Measurements from ENCODE around the gene TMEM255B.

Gene TMEM255B

DNA sequence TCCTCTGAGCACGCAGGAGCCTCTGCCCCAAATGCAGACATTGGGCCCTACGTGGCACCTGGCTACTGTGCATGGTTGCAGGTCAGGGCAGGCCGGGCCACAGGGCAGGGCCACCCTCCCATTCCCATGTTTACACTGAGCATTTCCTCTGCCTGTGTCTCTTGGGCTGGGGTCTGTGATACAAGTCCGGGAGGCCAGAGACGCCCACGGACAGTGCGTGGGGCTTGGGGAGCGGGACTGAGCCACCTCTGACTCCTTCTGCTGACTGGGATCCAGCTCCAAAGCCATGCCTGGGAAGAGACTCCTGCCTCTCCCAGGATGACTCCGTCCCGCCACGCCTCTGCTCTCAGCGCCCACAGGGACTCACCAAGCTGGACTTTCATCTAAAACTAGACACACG lies 86.0 kb downstream of the TMEM255B start:
- no peak for DNase-seq (ENCODE audit: low read depth in 2 of 3, low spot score in 1 of 3)

DNA sequence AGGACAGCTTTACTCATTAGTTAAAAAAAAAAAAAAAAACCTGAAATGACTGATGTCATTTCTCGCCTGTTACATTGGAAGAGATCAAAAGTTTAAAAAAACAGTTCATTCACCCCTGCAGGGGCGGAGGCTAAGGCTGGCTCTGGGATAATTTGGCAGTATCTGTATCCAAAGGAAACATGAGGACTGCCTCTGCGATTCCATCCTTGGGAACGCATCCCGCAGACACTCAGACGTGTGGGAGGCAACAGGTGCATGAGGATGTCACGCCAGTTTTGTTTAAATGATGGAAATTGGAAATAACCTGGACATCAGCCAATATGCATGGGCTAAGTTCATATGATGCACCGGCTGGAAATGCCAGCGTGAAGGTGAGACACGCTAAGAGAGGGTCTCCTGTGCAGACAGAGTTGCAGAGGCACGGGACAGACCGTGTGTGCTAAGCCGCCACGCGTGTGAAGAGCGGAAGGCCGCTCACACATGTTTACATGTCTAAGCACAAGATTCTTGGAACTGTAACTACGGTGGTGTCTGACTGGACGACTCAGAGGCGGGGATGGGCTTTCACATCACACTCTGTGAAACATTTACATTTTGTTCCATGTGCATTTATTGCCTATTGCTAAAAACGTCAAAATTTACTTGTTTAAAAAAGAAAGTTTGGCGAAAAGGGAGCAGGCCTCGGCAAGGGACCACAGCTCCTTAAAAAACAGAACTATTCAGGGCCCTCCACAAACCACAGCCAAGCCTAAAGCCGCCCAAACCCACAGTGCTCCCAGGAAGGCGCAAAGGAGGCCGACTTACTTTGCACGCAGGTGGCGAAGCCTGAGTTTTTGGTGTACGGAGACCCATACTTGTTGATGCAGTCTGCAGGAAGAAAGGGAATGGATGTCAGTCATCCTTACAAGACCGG lies 87.0 kb downstream of the TMEM255B start:
- DNase-seq (ENCODE audit: low read depth in 2 of 3, low spot score in 1 of 3) = no peak

DNA sequence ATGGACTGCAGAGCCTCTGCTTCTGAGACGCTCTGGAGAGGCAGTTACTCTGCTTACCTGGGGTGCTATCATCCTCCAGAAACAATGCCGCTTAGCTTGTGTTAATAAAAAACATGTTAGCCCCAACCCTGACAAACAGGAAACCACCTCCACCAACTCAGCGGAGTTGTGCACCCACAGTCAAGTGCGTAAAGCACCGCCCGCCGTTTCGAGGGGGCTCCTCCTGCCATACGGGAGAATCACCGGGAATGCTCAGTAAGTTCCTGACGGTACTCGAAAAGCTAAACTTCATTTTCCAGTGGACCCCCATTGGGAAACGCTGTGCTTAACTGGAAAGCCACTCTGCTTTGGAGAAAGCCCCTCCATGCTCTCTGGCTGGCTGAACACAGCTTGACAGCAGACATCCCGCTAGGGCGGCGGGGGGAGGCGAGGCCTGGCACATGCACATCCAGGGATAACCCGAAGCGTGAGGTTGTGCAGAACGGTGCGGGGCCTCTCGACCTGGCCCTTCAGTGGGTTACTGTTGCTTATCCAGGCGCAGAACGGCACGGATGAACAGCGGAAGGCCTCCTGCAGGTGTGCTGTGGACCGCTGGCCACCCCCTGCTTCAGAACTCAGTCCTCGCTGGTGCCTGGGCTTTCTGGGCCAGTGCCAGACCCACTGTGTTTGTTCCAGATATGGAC lies 87.8 kb downstream of the TMEM255B start:
- no peak for DNase-seq (ENCODE audit: low read depth in 2 of 3, low spot score in 1 of 3)

DNA sequence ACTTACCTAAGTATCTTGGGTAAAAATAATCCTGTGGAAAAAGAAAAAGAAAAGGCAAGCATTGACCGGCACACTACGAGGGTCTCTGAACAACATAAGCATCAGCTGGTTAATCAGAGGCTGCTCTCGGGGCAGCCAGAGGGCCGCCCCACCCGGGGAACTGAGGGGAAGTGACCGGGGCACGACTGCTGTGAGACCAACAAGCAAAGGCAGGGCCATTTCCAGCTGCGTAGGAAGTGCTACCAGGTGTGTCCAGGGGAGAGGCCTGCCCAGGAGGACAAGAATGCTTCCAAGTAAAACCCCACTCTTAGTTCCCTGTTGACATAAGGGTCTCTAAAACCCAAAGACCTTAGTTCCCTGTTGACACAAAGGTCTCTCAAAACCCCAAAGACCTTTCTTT lies 89.0 kb downstream of the TMEM255B start:
- no peak for DNase-seq (ENCODE audit: low read depth in 2 of 3, low spot score in 1 of 3)

DNA sequence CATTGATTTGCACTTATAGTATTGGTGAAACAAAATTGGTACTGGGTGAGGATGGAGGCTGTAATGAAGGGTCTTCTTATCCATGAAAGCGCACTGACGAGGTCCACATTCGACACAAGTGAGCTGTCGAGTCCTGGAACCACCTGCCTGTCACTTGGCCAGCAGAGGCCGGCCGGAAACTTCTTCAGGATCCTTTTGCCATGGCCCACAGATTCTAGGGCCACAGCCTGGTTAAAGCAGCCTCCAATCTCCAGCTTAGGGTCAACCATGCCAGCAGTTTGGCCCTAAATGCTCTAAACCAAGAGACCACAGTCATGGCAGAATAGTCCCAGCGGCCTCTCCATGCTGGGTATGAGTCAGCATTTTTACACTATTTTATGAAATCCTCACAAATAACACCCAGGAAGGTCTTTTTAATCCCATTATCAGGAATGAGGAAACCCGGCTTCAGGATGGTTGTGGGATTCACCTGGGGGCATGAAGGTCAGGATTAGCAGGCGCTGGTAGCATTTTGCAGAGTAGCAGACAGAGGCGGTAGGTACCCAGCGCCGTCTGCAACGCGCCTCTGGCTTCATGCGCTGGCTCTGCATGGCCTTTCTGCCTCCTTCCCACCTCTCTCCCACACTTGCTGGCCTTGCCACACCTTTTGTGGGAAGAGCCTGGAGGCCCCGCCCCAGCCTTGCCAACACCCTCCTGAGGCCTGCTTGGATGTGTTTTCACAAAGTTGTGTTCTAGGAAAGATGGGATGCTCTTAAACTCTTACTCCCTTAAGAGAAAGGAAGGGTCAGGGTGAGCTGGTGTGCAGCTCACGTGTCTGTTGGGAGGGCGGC lies 89.6 kb downstream of the TMEM255B start:
- no peak for DNase-seq (ENCODE audit: low read depth in 2 of 3, low spot score in 1 of 3)

DNA sequence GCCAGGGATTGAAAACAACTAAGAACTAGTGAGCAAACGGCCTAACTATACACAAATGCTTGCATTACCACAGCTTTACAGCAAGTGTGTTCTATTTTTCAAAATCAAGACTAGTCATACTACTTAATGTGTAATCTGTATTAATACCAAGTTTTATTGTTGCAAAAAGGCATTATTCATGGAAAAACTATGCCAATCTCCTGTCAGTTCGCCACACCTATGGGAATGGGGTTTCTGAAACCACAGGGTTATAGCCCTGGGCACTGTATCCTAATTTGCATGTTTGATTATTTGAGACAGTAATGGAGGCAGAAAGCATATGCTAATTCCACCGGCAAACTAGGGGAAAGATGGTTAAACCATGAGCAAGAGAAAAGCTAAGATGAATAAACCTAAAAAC lies 90.5 kb downstream of the TMEM255B start:
- DNase-seq (ENCODE audit: low read depth in 2 of 3, low spot score in 1 of 3) = no peak

DNA sequence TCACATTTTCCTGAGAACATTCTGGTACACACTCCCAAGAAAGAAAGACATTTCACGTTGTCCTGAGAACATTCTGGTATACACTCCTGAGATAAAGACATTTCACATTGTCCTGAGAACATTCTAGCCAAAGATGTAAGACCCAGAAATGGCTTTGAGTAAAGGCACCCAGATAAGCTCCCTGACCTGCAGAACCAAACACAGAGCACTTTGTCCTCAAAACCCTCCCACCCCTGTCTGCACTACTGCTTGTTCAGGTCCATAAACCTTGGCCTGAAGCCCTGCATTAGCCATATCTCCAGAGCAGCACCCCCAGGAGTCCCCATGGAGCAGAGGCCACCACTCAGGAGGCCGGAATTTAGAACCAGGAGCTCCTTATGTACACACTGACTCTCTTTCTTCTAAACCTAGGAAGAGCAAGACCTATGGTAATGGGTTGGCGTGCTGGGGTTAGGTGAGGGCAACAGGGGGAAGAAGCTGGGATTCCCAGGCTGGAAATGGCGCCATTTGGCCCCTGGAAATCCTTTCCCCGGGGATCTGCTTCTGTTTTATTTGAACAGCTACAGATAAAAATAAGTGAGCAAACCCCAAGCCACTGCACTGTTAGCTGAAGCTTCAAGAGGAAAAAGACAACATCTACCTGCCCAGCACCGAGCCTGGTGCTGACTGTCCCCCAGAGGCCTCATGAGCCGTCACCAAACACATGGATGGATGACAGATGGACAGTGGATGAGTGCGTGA lies 91.1 kb downstream of the TMEM255B start:
- DNase-seq (ENCODE audit: low read depth in 2 of 3, low spot score in 1 of 3) = no peak

DNA sequence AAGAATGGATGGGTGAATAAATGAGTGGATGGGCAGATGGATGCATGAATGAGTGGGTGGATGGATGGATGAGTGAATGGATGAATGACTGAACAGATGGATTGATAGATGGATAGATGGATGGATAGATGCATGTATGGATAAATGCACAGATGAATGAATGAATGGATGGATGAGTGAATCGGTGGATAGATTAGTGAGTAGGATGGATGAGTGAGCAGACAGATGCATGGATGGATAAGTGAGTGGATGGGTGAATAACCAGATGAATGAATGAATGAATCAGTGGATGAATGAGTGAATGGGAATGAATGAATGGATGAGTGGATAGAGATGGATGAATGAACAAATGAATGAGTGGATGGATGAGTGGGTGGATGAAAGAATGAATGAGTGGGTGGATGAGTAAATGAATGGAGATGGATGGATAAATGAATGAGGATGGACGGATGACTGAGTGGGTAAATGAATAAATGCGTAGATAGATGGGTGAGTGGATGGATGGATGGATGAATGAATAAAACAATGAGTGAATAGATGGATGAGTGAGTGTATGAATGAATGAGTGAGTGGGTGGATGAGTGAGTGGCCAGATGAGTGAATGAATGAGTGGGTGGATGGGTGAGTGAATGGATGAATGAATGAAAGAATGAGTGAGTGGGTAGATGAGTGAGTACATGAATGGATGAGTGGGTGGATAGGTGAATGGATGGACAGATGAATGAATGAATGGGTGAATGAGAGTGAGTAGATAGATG lies 91.9 kb downstream of the TMEM255B start:
- no peak for DNase-seq (ENCODE audit: low read depth in 2 of 3, low spot score in 1 of 3)

DNA sequence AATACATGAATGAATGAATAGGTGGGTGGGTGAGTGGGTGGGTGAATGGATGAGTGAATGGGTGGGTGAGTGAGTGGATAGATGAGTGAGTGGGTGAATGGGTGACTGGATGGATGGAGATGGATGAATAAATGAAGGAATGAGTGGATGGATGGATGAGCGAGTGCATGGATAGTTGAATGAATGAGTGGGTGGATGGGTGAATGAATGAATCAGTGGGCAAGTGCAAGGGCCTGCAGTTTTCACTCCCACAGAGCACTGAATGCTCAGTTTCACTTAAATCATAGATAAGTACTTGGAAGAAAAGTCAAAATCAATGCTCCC lies 92.4 kb downstream of the TMEM255B start:
- DNase-seq (ENCODE audit: low read depth in 2 of 3, low spot score in 1 of 3) = no peak

DNA sequence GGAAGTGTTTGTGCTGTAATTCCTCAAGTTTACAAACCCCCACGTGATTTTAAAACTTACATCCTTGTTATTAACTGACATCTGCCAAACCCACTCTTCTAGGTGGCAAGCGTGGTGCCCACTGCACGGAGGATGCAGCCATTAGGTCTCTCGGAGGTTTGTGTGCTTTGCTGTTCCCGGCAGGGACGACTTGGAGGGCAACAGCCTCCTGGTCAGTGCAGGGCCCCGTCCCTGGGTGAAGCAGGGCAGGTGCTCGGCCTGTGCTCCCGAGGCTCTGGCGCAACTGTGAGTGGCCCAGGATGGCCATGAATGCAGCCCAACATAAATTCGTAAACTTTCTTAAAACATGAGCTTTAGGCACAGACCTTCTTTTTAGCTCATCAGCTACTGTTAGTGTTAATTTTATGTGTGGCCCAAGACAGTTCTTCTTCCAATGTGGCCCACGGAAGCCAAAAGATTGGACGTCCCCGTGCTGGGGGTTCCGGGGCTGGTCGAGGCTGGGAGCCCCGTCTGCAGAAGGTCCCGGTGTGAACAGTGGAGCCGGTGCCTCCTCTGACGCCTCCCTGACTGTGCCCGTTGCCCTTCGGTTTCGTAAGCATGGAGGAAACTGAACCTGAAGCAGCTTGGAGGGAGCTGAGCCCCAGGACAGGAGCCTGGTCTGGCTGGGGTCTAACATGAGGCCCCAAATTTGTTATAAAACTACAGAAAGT lies 93.0 kb downstream of the TMEM255B start:
- no peak for DNase-seq (ENCODE audit: low read depth in 2 of 3, low spot score in 1 of 3)

DNA sequence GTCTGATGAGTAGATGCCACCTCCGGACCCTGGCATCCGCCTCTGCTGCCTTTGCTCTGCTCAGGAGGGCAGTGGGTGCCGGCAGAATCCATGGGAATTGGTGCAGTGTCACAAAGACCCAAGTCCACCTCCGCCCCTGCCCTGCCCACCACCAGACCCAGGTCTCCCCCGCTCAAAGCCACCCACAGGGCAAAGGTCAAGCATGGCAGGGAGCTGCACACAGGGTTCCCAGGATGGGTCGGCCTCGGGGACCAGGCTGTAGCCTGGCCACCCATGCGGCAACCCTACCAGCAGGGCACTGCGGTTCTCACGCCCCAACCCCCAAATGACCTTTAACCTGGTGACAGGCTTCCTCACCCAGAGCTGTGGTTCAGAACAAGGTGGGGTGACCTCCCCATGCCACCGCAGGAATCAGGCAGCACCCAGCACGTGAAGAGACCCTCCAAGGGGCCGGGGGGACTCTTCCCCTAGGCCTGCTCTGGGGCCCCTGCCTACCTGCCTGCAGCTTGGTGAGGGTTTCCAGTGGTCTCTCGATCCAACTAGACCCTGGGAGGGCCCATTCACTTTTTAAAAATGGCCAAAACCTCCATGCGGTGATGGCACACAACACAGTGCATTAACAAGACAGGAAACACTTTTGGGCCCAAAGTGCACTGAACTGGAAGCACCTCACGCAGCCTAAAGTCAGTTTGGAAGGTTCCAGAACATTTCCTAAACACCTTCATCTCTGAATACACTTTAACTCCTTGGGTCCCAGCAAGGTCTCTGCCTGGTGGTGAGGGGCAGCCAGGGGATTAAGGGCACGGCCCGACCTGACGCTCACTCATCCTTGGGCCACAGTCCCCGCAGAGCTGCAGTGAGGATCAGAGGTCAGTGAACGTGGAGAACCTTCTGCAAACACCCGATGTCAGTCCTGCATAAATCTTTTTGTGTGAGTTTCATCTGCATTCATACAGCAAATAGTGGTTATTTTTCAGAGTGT lies 93.8 kb downstream of the TMEM255B start:
- DNase-seq (ENCODE audit: low read depth in 2 of 3, low spot score in 1 of 3) = no peak

DNA sequence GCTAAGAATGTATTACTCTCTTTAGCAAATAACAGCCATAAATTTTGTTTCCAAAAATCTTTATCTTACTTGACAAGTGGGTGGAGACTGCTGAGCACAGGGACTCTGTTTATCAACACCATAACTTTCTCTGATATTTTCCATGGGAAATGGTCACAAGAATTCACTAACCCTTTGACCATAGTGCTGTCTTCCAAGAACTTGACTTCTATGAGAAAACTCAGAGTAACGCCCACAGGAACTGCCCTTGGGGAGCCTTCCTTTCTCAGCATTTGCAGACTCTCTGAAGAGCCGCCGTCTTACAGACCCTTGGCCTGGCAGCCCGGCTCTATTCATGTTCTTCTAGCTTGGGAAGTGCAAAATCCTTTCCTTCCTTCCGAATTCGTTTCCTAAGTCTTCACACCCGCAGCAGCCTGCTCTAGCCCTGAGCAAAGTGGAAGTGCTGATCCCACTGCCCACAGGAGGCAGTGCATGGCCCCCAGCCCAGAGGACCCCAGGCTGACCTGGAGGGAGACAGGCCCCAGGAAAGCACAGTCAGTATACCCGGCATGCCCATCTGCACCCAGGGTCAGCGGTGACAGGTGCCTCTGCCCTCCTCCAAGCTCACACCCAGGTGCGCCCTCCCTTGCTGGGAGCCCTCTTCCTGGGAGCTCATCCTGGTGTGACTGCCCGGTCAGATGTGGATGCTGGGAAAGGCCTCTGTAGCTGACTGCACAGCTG lies 94.7 kb downstream of the TMEM255B start:
- no peak for DNase-seq (ENCODE audit: low read depth in 2 of 3, low spot score in 1 of 3)

DNA sequence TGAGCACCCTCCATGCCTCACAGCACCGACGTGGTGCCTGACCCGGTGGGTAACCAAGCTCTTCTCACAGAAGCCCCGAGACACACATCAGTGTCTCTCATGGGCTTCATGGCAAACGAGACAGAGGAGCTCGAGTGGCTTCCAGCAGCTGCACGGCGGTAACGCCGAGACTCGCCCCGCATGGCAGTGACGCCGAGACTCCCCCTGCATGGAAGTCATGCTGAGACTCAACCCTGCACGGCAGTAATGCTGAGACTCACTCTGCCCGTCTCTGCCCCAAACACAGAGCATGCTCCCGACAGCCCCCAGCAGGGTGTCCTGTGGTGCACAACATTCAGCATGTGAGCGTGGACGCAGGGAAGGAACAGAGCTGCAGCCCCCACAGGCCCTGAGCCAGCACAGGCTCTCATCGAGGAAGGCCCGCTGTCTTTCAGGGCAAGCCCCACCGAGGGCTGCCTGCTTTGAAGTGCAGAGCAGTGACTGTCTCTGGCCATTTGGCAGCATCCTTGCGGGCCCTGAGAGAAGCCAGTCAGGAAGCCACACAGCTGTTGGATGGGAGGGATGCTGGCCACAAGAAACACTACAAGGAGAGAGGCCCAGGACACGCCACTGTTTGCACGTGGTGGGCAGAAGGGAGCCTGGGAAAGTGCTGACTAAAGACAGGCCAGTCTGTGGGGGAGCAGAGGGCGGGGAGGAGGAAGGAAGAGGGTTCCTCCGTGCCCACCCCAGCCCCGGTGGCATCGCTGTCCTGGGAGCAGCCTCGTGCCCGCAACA lies 95.4 kb downstream of the TMEM255B start:
- no peak for DNase-seq (ENCODE audit: low read depth in 2 of 3, low spot score in 1 of 3)

DNA sequence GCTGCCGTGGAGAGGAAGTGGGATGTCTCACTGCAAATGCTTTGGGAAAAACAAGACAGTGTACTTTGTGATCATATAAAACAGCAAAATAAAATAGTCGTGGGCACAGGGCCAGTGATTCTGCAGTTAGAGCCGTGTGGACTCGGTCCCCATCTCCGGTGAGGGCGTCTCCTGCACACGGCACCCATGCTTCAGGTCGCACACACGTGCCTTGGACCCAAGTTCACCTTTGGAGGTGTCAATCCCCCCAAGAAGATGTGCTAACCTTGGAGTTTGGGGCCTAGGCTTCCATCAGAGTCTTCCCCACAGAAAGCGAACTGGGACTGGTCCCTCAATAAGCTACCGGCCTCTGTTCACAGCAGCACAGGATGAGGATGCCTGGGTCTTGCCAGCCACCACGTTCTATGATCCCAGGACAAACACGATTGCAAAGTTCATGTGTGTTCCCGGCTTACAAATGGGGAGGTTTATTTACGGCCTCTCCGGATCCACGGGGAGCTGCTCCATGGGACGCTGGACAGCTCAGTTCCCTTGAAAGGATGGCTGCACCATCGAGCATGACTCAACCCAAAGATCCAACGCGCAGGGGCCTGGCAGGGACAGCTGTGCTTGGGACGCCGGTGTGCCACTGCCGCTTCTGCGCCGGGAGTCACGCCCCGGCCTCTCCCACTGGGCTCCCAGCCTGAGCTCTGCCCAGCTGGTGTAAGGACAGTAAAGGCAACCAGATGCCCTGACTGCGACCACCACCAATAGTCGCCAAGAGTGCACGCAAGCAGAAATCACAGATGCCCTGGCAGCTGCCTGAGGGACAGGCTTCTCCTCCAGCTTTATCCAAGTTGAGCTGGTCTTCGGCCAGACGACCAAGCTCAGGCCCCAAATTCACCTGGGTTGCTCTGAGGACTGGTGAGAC lies 96.2 kb downstream of the TMEM255B start:
- DNase-seq (ENCODE audit: low read depth in 2 of 3, low spot score in 1 of 3) = no peak

DNA sequence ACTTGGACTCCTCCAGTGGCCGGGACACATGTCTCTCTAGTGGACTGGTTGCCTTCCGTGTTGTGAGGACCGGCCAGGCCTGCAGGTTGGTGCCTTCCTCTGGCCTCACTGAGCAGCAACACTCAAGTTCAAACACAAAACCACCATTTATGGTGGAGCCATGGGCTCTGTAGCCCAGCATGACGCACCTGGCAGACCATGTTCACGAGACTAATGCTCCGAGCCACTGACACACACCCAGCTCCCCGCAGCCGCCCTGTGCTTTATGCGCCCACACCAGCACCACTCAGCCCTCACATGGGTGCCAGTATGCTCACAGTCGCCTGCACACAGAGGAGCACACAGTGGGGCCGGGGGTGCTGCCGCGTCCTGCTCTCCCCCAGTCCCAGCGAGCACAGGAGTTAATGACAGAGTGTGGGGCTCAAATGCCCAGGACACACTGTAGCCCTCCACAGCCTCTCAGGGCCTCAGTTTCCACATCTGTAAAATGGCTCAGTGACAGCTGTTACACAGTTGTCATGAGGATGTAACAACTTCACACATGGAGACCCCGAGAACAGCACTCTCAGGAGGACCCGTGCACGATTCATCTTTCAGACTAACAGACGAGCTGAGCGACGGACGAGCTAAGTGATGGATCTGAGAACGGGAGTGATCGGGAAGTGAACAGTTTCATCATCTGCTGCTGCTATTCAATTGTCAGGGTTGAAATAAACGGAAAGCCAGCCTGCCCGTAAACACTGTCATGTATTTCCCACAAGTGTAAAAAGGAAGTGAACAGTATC lies 97.1 kb downstream of the TMEM255B start:
- DNase-seq (ENCODE audit: low read depth in 2 of 3, low spot score in 1 of 3) = no peak

Data from stimulated activated CD4-positive, alpha-beta T cell treated with anti-CD3 and anti-CD28 coated beads, Interleukin-12 subunit alpha, Interleukin-12 subunit beta, amount 100 ng/mL, for 48 hours (primary cell).